H1 (cell line): ENCODE results near the gene EIF4E. TPM values are rescaled to one million over a fixed set of nuclear protein-coding genes. Genes with fewer than 3 reads are reported as not detected.

ENCODE experiments used
- CTCF ChIA-PET: fragments of 300-600 bp; sonication (Branson Sonifier 250); formaldehyde crosslinking; loops from one replicate; lab custom pipeline; 2021; ENCODE audit not compliant: partially characterized antibody; lab: Charles Lee
- POLR2A ChIA-PET: fragments of 300-600 bp; sonication (Branson Sonifier 250); formaldehyde crosslinking; loops from one replicate; lab custom pipeline; 2021; ENCODE audit warnings: inconsistent platforms; ENCODE audit not compliant: partially characterized antibody; lab: Charles Lee
- DNase-seq, 2 experiments: peaks; one replicate each; pipeline versions ENCODE4 v3.0.0 to v3.0.0-alpha.2; 2010 to 2022; ENCODE audit warnings: low spot score in 2 of 2, low read depth in 1 of 2, mixed read lengths in 1 of 2
- FAIRE-seq: peaks from 2 replicates; lab custom pipeline; 2011; peaks lifted over from hg19 to GRCh38; lab: Jason Lieb, UNC
- H2AFZ ChIP-seq: 2 replicates; pipeline ENCODE4 v1.8.1; 2012; ENCODE audit warnings: low read length, inconsistent platforms
- H2AK5ac ChIP-seq: 2 replicates; pipeline ENCODE4 v1.6.1; 2013; ENCODE audit warnings: low read depth, low read length
- H2BK120ac ChIP-seq: replicated peaks from 2 replicates; pipeline ENCODE3; 2013; ENCODE audit warnings: low read depth, low read length, inconsistent platforms
- H2BK12ac ChIP-seq: 2 replicates; pipeline ENCODE4 v1.6.1; 2013; ENCODE audit warnings: low read depth, low read length
- H2BK15ac ChIP-seq: 2 replicates; pipeline ENCODE4 v1.6.1; 2013; ENCODE audit warnings: low read length
- H2BK20ac ChIP-seq: 2 replicates; pipeline ENCODE4 v1.6.1; 2013; ENCODE audit warnings: low read length
- H2BK5ac ChIP-seq: 2 replicates; pipeline ENCODE4 v1.6.1; 2013; ENCODE audit warnings: low read depth, low read length
- H3K14ac ChIP-seq: 2 replicates; pipeline ENCODE4 v1.6.1; 2013; ENCODE audit warnings: inconsistent platforms; ENCODE audit not compliant: insufficient read length
- H3K18ac ChIP-seq: 2 replicates; pipeline ENCODE4 v1.6.1; 2013; ENCODE audit warnings: low read length; ENCODE audit errors: extremely low read depth
- H3K23ac ChIP-seq: 2 replicates; pipeline ENCODE4 v1.6.1; 2013; ENCODE audit warnings: inconsistent platforms; ENCODE audit not compliant: insufficient read length
- H3K23me2 ChIP-seq: 2 replicates; pipeline ENCODE4 v1.6.1; 2013; ENCODE audit warnings: low read depth, low read length
- H3K27ac ChIP-seq: 2 replicates; pipeline ENCODE4 v1.6.1; 2011; ENCODE audit warnings: low read depth, low read length, inconsistent platforms
- H3K27me3 ChIP-seq, 4 experiments: replicated peaks in 1 of 4; 1 replicate in 1 of 4; 2 replicates in 3 of 4; pipeline versions ENCODE4 v1.6.1 to v1.8.1; 2011 to 2013; ENCODE audit warnings: low read length in 3 of 4, mild to moderate bottlenecking in 3 of 4, inconsistent platforms in 2 of 4, mixed read lengths in 2 of 4, moderate library complexity in 1 of 4; ENCODE audit not compliant: control insufficient read depth in 3 of 4, insufficient read depth in 3 of 4; ENCODE audit errors: extremely low read depth in 1 of 4
- H3K36me3 ChIP-seq, 4 experiments: 2 replicates each; pipeline versions ENCODE4 v1.6.1 to v1.8.1; 2011 to 2013; ENCODE audit warnings: mild to moderate bottlenecking in 4 of 4, low read length in 3 of 4, moderate library complexity in 2 of 4, control low read depth in 1 of 4, inconsistent platforms in 1 of 4; ENCODE audit not compliant: insufficient read depth in 4 of 4, control insufficient read depth in 2 of 4
- H3K4ac ChIP-seq: replicated peaks from 2 replicates; pipeline ENCODE3; 2013; ENCODE audit warnings: low read length, low read depth, mixed read lengths, inconsistent platforms; ENCODE audit not compliant: insufficient read length
- H3K4me1 ChIP-seq, 4 experiments: replicated peaks in 1 of 4; 1 replicate in 1 of 4; 2 replicates in 3 of 4; pipeline versions ENCODE4 v1.6.1 to v1.8.1; 2011 to 2013; ENCODE audit warnings: low read length in 3 of 4, inconsistent platforms in 2 of 4, mixed read lengths in 1 of 4; ENCODE audit not compliant: insufficient read depth in 4 of 4, control insufficient read depth in 3 of 4
- H3K4me2 ChIP-seq, 2 experiments: 2 replicates each; pipeline versions ENCODE4 v1.6.1 to v1.8.1; 2011 to 2013; ENCODE audit warnings: low read depth in 2 of 2, low read length in 2 of 2, control low read depth in 1 of 2, inconsistent platforms in 1 of 2, mild to moderate bottlenecking in 1 of 2; ENCODE audit not compliant: insufficient read depth in 1 of 2
- H3K4me3 ChIP-seq, 4 experiments: fragments of 200-600, 300-600 bp in 1 of 4; sonication (generic), shearing (Covaris generic), sonication (Bioruptor Twin) in 1 of 4; 2 replicates each; pipeline versions ENCODE4 v1.5.1 to v1.8.1; 2011 to 2016; ENCODE audit warnings: low read length in 4 of 4, low read depth in 3 of 4, control low read depth in 2 of 4, inconsistent platforms in 2 of 4, mild to moderate bottlenecking in 2 of 4, mixed read lengths in 1 of 4, moderate library complexity in 1 of 4; ENCODE audit not compliant: insufficient read depth in 2 of 4; ENCODE audit errors: extremely low read depth in 1 of 4
- H3K56ac ChIP-seq: replicated peaks from 2 replicates; pipeline ENCODE3; 2013; ENCODE audit warnings: low read depth, mild to moderate bottlenecking, mixed read lengths, low read length, inconsistent platforms; ENCODE audit not compliant: insufficient read length
- H3K79me1 ChIP-seq: 2 replicates; pipeline ENCODE4 v1.6.1; 2013; ENCODE audit warnings: low read depth, low read length, control low read depth
- H3K79me2 ChIP-seq, 2 experiments: 2 replicates each; pipeline versions ENCODE4 v1.6.1 to v1.8.1; 2012 to 2013; ENCODE audit warnings: low read length in 2 of 2, mild to moderate bottlenecking in 2 of 2, inconsistent platforms in 1 of 2; ENCODE audit not compliant: insufficient read depth in 2 of 2, control insufficient read depth in 1 of 2
- H3K9ac ChIP-seq, 4 experiments: replicated peaks in 1 of 4; 1 replicate in 1 of 4; 2 replicates in 3 of 4; pipeline versions ENCODE4 v1.6.1 to v1.8.1; 2011 to 2013; ENCODE audit warnings: low read depth in 3 of 4, low read length in 3 of 4, control low read depth in 2 of 4, mild to moderate bottlenecking in 2 of 4, moderate library complexity in 2 of 4, inconsistent platforms in 1 of 4; ENCODE audit errors: extremely low read depth in 1 of 4
- H3K9me3 ChIP-seq, 2 experiments: 2 replicates each; pipeline versions ENCODE4 v1.6.1 to v1.8.1; 2012 to 2013; ENCODE audit warnings: mild to moderate bottlenecking in 2 of 2, moderate library complexity in 2 of 2, control low read depth in 1 of 2, inconsistent platforms in 1 of 2, low read depth in 1 of 2, low read length in 1 of 2, mixed read lengths in 1 of 2; ENCODE audit not compliant: insufficient read depth in 2 of 2
- H4K20me1 ChIP-seq, 2 experiments: replicated peaks in 1 of 2; 2 replicates each; pipeline versions ENCODE3 to v1.8.1; 2011 to 2013; ENCODE audit warnings: inconsistent platforms in 2 of 2, low read length in 2 of 2, mild to moderate bottlenecking in 1 of 2; ENCODE audit not compliant: insufficient read depth in 2 of 2, control insufficient read depth in 1 of 2
- H4K5ac ChIP-seq: 2 replicates; pipeline ENCODE4 v1.6.1; 2013; ENCODE audit warnings: low read length, low read depth, mixed read lengths, inconsistent platforms; ENCODE audit not compliant: insufficient read length
- H4K8ac ChIP-seq: 2 replicates; pipeline ENCODE4 v1.8.0; 2013; ENCODE audit warnings: mild to moderate bottlenecking, moderate library complexity, low read length, inconsistent platforms; ENCODE audit not compliant: insufficient read depth; ENCODE audit errors: extremely low read depth
- H4K91ac ChIP-seq: replicated peaks from 2 replicates; pipeline ENCODE3; 2013; ENCODE audit warnings: low read length, mixed read lengths, inconsistent platforms; ENCODE audit not compliant: insufficient read length
- CBX8 ChIP-seq: fragments of 300-800, 300-1000 bp; sonication (generic); IDR thresholded peaks from 2 replicates; pipeline ENCODE4 v1.7.1; 2016; ENCODE audit warnings: low read depth, low read length, borderline replicate concordance
- FOSL1 ChIP-seq: IDR thresholded peaks from 2 replicates; pipeline ENCODE4 v1.6.1; 2011; ENCODE audit warnings: mild to moderate bottlenecking, low read depth, low read length, moderate library complexity; ENCODE audit not compliant: insufficient read depth
- JUN ChIP-seq: IDR thresholded peaks from 2 replicates; pipeline ENCODE4 v1.6.1; 2011; ENCODE audit warnings: low read depth, mild to moderate bottlenecking, improper control_type of control experiment, low read length
- KDM1A ChIP-seq: fragments of 200-600, 300-600 bp; sonication (generic); IDR thresholded peaks from 2 replicates; pipeline ENCODE4 v1.7.1; 2016; ENCODE audit warnings: mild to moderate bottlenecking, low read length, borderline replicate concordance
- MAFK ChIP-seq: IDR thresholded peaks from 2 replicates; pipeline ENCODE4 v1.6.1; 2012; ENCODE audit warnings: low read depth, mild to moderate bottlenecking, improper control_type of control experiment, low read length
- RBBP5 ChIP-seq: IDR thresholded peaks from 2 replicates; pipeline ENCODE4 v1.7.1; 2012; ENCODE audit warnings: low read depth, mild to moderate bottlenecking, inconsistent platforms, low read length, moderate library complexity, borderline replicate concordance
- RNF2 ChIP-seq: fragments of 200-900, 300-1000 bp; sonication (generic); IDR thresholded peaks from 2 replicates; pipeline ENCODE4 v1.7.1; 2016; ENCODE audit warnings: borderline replicate concordance, low read depth, mild to moderate bottlenecking, antibody characterized with exemption, low read length; ENCODE audit not compliant: poor library complexity, severe bottlenecking; ENCODE audit errors: missing control alignments
- RXRA ChIP-seq: IDR thresholded peaks from 2 replicates; pipeline ENCODE4 v1.6.1; 2011; ENCODE audit warnings: low read depth, mild to moderate bottlenecking, low read length, moderate library complexity; ENCODE audit not compliant: insufficient read depth
- SP1 ChIP-seq: IDR thresholded peaks from 2 replicates; pipeline ENCODE4 v1.6.1; 2011; ENCODE audit warnings: low read depth, low read length
- TAF1 ChIP-seq: IDR thresholded peaks from 2 replicates; pipeline ENCODE4 v1.6.1; 2011; ENCODE audit warnings: mild to moderate bottlenecking, low read depth, low read length
- TCF12 ChIP-seq: IDR thresholded peaks from 2 replicates; pipeline ENCODE4 v1.6.1; 2011; ENCODE audit warnings: low read depth, mild to moderate bottlenecking, low read length
- WGBS, 2 experiments: shearing (Covaris generic) in 1 of 2; methylation state at CpG; one replicate each; pipeline versions ENCODE4 v1.1.6 to v1.1.7; 2013 to 2015; ENCODE audit warnings: low lambda C conversion rate in 2 of 2, mixed read lengths in 2 of 2, inconsistent platforms in 1 of 2, low coverage in 1 of 2, missing lambda C conversion rate in 1 of 2; ENCODE audit not compliant: insufficient replicate concordance in 2 of 2, insufficient coverage in 1 of 2, insufficient read length in 1 of 2; ENCODE audit errors: extremely low coverage in 1 of 2, missing lambda C conversion rate in 1 of 2; 5-methylcytosine and 5-hydroxymethylcytosine counted together
- polyA plus RNA-seq, 7 experiments: library from polyadenylated mRNA; depleted of rRNA in 3 of 7; stranded (reverse) in 5 of 7; unstranded in 2 of 7; fragments of >200 nt in 5 of 7; fragments of 200-250 nt in 2 of 7; gene quantifications; 1 replicate in 5 of 7; 2 replicates in 1 of 7; 4 replicates in 1 of 7; pipeline versions ENCODE4 v1.2.1 to v1.2.3, GENCODE V29; 2011 to 2013; ENCODE audit warnings: missing spikeins in 2 of 7, mixed read lengths in 2 of 7
- total RNA-seq: library from RNA; stranded (reverse); fragmentation: NEBNext Ultra II Directional; extraction: Animal tissue kit (Norgen Biotek cat#: 25700); gene quantifications from 2 replicates; pipeline ENCODE4 v1.2.1, GENCODE V29; 2021

Gene EIF4E
- total and polyA plus RNA-seq, 2 of the 8 experiments (the other 6 are each of a cell fraction or from before 2014, with no cell fraction given): 59.6 to 185 TPM

DNA sequence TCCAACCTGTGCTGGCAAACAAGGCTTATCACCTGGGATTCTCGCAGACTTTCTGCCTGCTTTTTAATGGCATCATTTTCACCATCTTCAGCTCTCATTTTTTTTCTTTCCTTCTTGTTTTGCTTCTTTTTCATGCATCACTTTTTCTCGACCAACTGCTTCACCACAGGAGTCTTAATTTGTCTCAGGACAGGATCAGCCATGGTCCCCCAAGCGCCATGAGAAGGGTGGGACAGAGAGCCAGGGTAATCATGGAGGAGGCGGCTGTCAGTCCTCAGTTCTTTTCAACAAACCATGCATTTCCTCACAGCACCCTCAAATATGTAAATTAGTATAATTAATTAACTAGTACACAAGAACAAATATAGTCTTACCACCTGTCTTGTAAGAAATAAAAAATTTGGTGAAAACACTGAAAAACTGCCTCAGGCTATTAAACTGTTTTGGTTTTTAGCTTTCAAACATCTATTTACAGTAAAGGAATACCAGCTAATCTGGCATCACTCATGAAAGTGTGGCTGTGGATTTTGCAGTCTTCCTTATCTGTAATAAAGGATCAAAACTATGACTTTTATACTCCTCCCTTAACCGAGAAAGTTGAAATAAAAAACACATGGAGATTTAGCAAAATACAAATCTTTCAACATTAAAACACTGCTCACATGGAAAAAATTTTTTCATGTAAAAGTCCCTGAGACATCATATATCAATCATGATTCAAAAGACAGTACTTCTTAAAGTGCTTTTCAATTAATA, 19.1 kb downstream of the EIF4E start:
- 63% methylated on average over 5 of the region's 5 CpGs; no CpG with 5 or more reads in 1 of the 2 experiments for WGBS, 2 experiments
- DNase-seq: no peak
- Histone ChIP-seq H2BK20ac (no peak overlapping the region), H3K23ac (no peak overlapping the region), H3K79me2 (peaks cover 54 to 100% of the 10 kb centered on the region in 2 experiments), H3K9ac (no peak overlapping the region), H3K79me1 (no peaks in the 10 kb centered on the region), H3K36me3 (peaks cover 0 to 4% (median 0%) of the 10 kb centered on the region in 4 experiments; a peak in 1 of 8 replicates), H2AK5ac (no peak overlapping the region), H4K91ac (no peak overlapping the region), H3K27ac (no peak overlapping the region), H2BK15ac (no peak overlapping the region), H3K27me3 (no peaks in the 10 kb centered on the region), H3K9me3 (no peaks in the 10 kb centered on the region), H3K4me2 (no peak overlapping the region), H3K18ac (no peak overlapping the region), H3K56ac (no peak overlapping the region), H2BK120ac (no peak overlapping the region), H3K23me2 (no peaks in the 10 kb centered on the region; the same call in 1 of the 2 replicates), H3K4me1 (peaks cover 0 to 9% (median 3%) of the 10 kb centered on the region in 4 experiments; a peak in 3 of 7 replicates), H2AFZ (no peak overlapping the region), H4K20me1 (peaks cover 25 to 40% of the 10 kb centered on the region in 2 experiments), H3K14ac (no peak overlapping the region), H3K4ac (no peak overlapping the region), H2BK5ac (no peak overlapping the region), H4K5ac (no peak overlapping the region), H3K4me3 (no peak overlapping the region), H2BK12ac (no peak overlapping the region), H4K8ac (no peak overlapping the region)
- POLR2A ChIA-PET: interaction anchor here (0.8 to 1.4 kb wide), 4 partner anchors 15 to 85 kb away, joined by 3 to 8 read pairs (median 4); partner anchors contain the start of genes EIF4E and METAP1
- FAIRE-seq: no peak
- no peak for TF ChIP-seq FOSL1
- TF ChIP-seq TCF12: no peak
- no peak for TF ChIP-seq TAF1
- no peak for TF ChIP-seq MAFK
- TF ChIP-seq RXRA: no peak
- no peak for TF ChIP-seq RBBP5
- TF ChIP-seq JUN: no peak
- TF ChIP-seq CBX8: no peak
- TF ChIP-seq KDM1A: no peak
- no peak for TF ChIP-seq RNF2
- no peak for TF ChIP-seq SP1
- CTCF ChIA-PET: interaction anchor here (0.6 to 1.6 kb wide), 3 partner anchors 18 to 565 kb away, joined by 3 to 5 read pairs (median 3); no protein-coding TSS in a partner anchor
